NCI-H2029 (cell line): ENCODE results near the gene PCYT1A.
"Not testable (repeated sequence)": the region's sequence is repeated elsewhere in the genome, so short reads cannot be mapped to it uniquely, and the experiment has no call there.

Source experiments
- DNase-seq: peaks from one replicate; lab custom pipeline; 2025; lab: John Stamatoyannopoulos, UW

Gene PCYT1A

DNA sequence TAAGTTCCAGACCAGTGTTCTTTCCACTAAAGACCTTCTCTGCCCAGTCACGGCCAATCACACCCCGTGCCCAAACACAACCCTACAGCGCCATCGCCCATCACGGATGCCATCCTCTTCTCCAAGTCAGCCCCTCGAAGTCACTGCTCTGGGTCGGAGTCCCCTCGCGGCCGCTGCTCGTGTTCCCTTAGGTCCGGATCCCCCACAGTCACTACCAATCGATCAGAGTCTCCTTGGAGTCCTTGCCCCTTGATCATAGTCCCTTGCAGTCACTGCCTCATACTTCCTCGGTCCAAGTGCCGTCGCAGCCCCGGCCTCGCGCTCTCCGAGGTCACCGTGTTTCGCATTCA is 461 bp downstream of the PCYT1A start:
- DNase-seq, result no peak

GRCh38 chr3:196284396-196284795 is 3.1 kb downstream of the PCYT1A start:
- no peak for DNase-seq

DNA sequence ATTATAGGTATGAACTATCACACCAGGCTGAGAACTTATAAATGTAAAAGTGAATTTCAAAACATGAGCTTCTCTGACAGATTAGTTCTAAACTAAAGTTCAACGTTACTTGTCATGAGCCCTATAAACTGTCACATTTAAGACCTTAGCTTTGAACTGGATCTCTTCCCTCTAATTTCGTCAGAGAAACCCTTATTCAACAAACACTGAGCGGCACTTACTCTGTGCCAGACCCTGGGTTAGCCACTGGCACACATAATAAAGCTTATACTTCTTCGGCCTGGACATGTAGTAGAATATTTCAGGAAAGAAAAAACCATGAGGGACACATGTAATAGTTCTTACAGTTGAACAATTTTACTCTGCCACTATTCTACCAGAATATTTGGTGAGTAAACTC is 5.6 kb downstream of the PCYT1A start:
- DNase-seq, result no peak

GRCh38 chr3:196280689-196281440 is 6.7 kb downstream of the PCYT1A start:
- no peak for DNase-seq

- no peak for DNase-seq
Observed at GRCh38 chr3:196275126-196275525, 12.4 kb downstream of the PCYT1A start.

GRCh38 chr3:196274585-196274984 is 12.9 kb downstream of the PCYT1A start:
- no peak for DNase-seq

- DNase-seq, result no peak
Observed at GRCh38 chr3:196273655-196274054, 13.9 kb downstream of the PCYT1A start.

GRCh38 chr3:196272826-196273225 is 14.7 kb downstream of the PCYT1A start:
- DNase-seq, result no peak

DNA sequence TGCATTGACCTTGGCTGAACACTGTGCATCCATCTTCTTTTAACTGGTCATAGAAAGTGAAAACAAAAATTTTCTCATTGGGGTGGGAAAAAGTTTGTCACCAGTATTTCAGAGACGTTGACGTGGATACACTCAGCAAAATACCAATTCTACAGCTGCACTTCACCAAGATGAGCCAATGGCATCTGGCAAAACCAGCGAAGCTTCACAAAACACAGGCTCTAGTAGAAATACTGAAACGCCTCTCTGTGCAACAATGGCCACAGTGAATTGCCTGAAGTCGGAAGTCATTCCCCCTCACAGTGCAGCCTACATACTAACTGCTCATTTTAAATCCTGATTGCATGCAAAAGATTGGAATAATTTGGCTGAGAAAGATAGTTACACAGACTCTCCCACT is 17.0 kb downstream of the PCYT1A start:
- no peak for DNase-seq

GRCh38 chr3:196268284-196269163 is 19.0 kb downstream of the PCYT1A start:
- no peak for DNase-seq

GRCh38 chr3:196263819-196264218 is 23.7 kb downstream of the PCYT1A start:
- DNase-seq, result no peak

GRCh38 chr3:196260784-196261183 is 26.7 kb downstream of the PCYT1A start:
- DNase-seq, result no peak

GRCh38 chr3:196255776-196256175 is 31.8 kb downstream of the PCYT1A start:
- DNase-seq, result no peak

DNA sequence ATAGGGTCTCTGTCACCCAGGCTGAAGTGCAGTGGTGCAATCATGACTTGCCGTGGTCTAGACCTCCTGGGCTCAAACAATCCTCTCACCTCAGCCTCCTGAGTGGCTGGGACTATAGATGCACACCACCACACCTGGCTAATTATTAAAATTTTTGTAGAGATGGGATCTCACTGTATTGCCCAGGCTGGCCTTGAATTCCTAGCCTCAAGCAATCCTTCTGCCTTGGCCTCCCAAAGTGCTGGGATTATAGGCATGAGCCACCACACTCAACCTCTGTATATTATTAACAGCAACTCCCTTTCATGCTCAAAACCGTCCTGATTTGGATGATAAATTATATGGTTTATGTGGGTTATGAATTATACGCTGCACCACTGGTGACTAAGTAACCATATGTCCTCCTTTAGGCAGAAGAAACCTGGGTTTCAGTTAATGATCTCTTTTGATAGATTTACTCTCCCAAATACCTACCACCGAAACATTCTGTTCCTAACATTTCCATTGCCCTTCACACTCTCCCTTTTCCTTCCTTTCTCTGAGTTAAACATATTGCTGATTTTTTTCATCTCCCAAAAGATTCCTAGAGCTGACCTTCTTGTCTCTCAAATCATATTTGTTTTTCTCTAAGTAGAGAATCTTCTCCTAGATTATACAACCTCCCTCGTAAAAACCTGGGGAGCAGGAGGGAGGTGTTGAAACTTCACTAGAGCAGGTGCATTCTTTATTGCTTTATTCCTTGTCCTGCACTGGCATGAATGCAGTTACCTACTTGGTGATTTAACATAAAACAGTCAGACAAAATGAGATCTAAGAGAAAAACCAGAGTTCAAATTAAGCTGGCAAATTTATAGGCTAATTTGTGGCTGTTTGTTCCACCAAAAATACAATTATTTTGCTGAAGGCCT is 32.9 kb downstream of the PCYT1A start:
- DNase-seq, result no peak

GRCh38 chr3:196251918-196252317 is 35.6 kb downstream of the PCYT1A start:
- DNase-seq, result no peak

DNA sequence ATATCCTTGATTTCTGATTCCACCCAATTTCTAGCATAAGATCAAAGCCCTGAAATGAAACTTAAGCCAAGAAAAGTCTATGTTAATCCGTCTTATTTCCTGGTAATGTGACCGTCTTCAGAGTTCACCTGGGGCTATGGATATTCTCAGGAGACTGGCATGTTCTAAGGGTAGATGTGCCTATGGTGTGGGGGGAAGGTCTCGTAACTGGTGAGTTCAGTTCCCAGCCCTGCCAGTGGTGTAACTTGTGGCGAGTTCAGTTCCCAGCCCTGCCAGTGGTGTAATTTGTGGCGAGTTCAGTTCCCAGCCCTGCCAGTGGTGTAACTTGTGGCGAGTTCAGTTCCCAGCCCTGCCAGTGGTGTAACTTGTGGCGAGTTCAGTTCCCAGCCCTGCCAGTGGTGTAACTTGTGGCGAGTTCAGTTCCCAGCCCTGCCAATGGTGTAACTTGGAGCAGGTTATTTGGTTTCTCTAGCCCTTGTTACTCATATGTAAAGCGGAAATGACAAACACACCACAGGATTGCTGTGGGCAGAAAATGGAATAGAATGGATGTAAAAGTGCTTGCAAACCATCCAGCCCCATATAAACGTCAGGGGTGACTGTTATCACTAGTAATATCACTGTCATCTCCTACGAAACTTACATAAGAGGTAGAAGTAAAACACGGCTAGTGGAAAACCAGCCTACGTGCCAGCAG is 40.8 kb downstream of the PCYT1A start:
- DNase-seq, result no peak

DNA sequence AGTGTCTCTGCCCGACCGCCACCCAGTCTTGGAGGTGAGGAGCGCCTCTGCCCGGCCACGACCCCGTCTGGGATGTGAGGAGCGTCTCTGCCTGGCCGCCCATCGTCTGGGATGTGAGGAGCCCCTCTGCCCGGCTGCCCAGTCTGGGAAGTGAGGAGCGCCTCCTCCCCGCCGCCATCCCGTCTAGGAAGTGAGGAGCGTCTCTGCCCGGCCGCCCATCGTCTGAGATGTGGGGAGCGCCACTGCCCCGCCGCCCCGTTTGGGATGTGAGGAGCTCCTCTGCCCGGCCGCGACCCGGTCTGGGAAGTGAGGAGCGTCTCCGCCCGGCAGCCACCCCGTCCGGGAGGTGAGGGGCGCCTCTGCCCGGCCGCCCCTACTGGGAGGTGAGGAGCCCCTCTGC is 43.4 kb downstream of the PCYT1A start:
- not testable (repeated sequence) for DNase-seq

- no peak for DNase-seq
Observed at GRCh38 chr3:196241704-196242103, 45.8 kb downstream of the PCYT1A start.

GRCh38 chr3:196240424-196240823 is 47.1 kb downstream of the PCYT1A start:
- DNase-seq, result no peak

DNA sequence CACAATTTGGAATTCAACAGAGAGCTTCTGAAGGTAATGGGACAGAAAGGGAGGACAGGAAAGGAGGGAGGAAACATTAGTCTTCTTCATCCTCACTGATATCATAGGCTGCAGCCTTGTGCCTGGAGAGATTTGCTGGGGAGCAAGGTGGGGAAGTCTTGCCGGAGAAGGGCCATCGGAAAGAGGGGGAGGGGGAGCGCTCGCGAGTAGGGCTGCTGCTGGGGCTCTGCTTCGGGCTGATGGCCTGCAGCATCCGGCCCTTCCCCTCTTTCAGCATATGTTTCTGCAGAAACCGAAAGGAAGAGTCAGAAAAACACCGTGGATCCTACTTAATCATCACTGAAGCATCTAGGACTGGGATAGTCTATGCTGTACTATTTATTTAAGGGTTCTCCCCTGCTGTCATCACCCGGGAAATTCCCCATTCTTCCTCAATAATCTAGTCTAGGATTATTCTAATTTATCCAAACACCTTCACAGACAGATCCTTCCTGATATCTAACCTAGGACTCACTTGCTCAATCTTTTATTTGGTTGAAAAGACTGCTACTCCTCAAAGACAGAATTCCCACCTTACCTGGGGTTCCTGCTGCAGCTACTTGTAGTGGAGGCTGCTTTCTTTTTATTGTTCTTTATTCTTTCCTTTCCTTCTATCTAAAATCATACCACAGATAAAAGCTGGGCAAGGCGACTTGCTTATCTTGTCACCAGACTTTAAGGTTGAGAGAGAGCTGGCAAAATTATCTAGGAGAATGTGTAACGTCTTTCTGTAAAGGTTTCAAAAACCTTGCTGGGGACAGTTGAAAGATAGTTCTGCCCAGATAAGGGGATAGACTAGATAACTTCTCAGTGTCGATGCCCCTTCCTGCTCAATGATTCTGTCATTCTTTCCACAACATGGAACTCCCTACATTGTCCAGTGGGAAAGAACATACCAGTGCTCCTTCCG is 48.6 kb downstream of the PCYT1A start:
- no peak for DNase-seq

DNA sequence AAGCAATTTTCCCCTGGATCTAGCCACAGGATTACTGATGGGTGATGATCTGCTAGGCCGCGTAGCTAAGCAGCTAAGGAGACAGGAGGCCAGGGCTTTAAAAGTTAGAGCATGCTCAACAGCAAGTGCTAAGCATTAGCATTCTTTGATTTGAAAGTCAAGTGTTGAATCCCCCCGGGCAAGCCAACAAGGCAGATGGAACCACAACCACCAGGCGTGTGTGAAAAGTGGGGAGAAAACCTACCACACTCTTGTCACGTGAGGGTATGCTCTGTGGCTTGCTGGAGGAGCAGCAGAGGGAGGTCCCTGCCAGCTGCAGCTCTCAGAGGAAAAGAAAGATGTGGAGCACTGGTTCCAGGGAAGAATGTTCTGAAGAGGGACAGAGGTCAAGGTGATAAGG is 50.3 kb downstream of the PCYT1A start:
- DNase-seq, result no peak
